Fibroblast of lung (primary cell): ENCODE results near the gene CHST11. TPM values are rescaled to one million over a fixed set of nuclear protein-coding genes. Genes with fewer than 3 reads are reported as not detected.

ENCODE experiments used
- DNase-seq, 2 donors: peaks; one replicate each; pipeline versions ENCODE4 v3.0.0 to v3.0.0-alpha.2; 2010; ENCODE audit warnings: low read depth in 2 of 2
- H2AFZ ChIP-seq: 2 replicates; pipeline ENCODE4 v1.5.1; 2012; ENCODE audit warnings: low read length, control low read depth, inconsistent platforms
- H3K27ac ChIP-seq: 2 replicates; pipeline ENCODE4 v1.5.1; 2011; ENCODE audit warnings: low read length, control low read depth; ENCODE audit not compliant: insufficient read depth
- H3K27me3 ChIP-seq: 2 replicates; pipeline ENCODE4 v1.5.1; 2011; ENCODE audit warnings: mild to moderate bottlenecking, low read length; ENCODE audit not compliant: control insufficient read depth, insufficient read depth
- H3K36me3 ChIP-seq: 2 replicates; pipeline ENCODE4 v1.5.1; 2011; ENCODE audit warnings: low read length; ENCODE audit not compliant: control insufficient read depth, insufficient read depth
- H3K4me1 ChIP-seq: 2 replicates; pipeline ENCODE4 v1.5.1; 2011; ENCODE audit warnings: low read length; ENCODE audit not compliant: control insufficient read depth, insufficient read depth; ENCODE audit errors: extremely low read depth
- H3K4me2 ChIP-seq: 2 replicates; pipeline ENCODE4 v1.5.1; 2011; ENCODE audit warnings: low read length, control low read depth; ENCODE audit not compliant: insufficient read depth; ENCODE audit errors: extremely low read depth
- H3K4me3 ChIP-seq, 4 experiments: fragments of 200-600 bp in 1 of 4; sonication (generic) in 1 of 4; replicated peaks in 1 of 4; 2 replicates each; pipeline ENCODE4 v1.5.1; 2011 to 2016; ENCODE audit warnings: low read length in 4 of 4, low read depth in 3 of 4, mild to moderate bottlenecking in 3 of 4, control low read depth in 2 of 4, inconsistent platforms in 1 of 4, mixed read lengths in 1 of 4; ENCODE audit not compliant: insufficient read depth in 1 of 4; ENCODE audit errors: control extremely low read depth in 1 of 4
- H3K79me2 ChIP-seq: 2 replicates; pipeline ENCODE4 v1.5.1; 2012; ENCODE audit warnings: mild to moderate bottlenecking, low read length, inconsistent platforms; ENCODE audit not compliant: control insufficient read depth, insufficient read depth
- H3K9ac ChIP-seq: 2 replicates; pipeline ENCODE4 v1.5.1; 2011; ENCODE audit warnings: mild to moderate bottlenecking, low read length, control low read depth; ENCODE audit not compliant: insufficient read depth
- H3K9me3 ChIP-seq: 2 replicates; pipeline ENCODE4 v1.5.1; 2012; ENCODE audit warnings: low read depth, low read length; ENCODE audit not compliant: control insufficient read depth, insufficient read depth
- H4K20me1 ChIP-seq: 2 replicates; pipeline ENCODE4 v1.5.1; 2011; ENCODE audit warnings: low read length; ENCODE audit not compliant: control insufficient read depth, insufficient read depth; ENCODE audit errors: extremely low read depth
- EZH2 ChIP-seq: IDR thresholded peaks from 2 replicates; pipeline ENCODE4 v1.5.1; 2012; ENCODE audit warnings: low read length, control low read depth, mild to moderate bottlenecking; ENCODE audit errors: missing control alignments
- polyA plus RNA-seq, 2 donors: library from polyadenylated mRNA; depleted of rRNA in 1 of 2; stranded (reverse) in 1 of 2; unstranded in 1 of 2; fragments of >200 nt; gene quantifications; 2 replicates each; pipeline ENCODE4 v1.2.1, GENCODE V29; 2011 to 2012; ENCODE audit warnings: missing spikeins in 1 of 2
- total RNA-seq: library from RNA; depleted of rRNA; stranded (reverse); fragments of >200 nt; gene quantifications from 2 replicates; pipeline ENCODE4 v1.2.1, GENCODE V29; 2014
- TF ChIP-seq, protein P1 (sequence below), 2 donors: IDR thresholded peaks in 1 of 2; conservative IDR thresholded peaks in 1 of 2; 1 replicate in 1 of 2; 2 replicates in 1 of 2; pipeline ENCODE4 v1.5.1; 2011 to 2012; ENCODE audit warnings: low read length in 2 of 2, control low read depth in 1 of 2, inconsistent platforms in 1 of 2, low read depth in 1 of 2, mild to moderate bottlenecking in 1 of 2

CHST11 gene
- total and polyA plus RNA-seq, 2 donors (not counting 1 experiment from before 2014, with no cell fraction given), result 3.5 to 9.1 TPM

- Histone ChIP-seq H3K4me2 (no peak overlapping the region), H3K27ac (no peak overlapping the region), H3K9me3 (no peaks in the 10 kb centered on the region), H3K4me3 (no peak overlapping the region), H4K20me1 (no peaks in the 10 kb centered on the region), H3K36me3 (no peaks in the 10 kb centered on the region), H2AFZ (no peak overlapping the region), H3K9ac (no peak overlapping the region), H3K27me3 (no peaks in the 10 kb centered on the region), H3K79me2 (no peaks in the 10 kb centered on the region), H3K4me1 (peaks cover 23% of the 10 kb centered on the region)
- no peak for DNase-seq
- TF ChIP-seq EZH2, result no peak
Observed at GRCh38 chr12:104712968-104713367, 256.2 kb downstream of the CHST11 start.

- no peaks in the 10 kb centered on the region for H3K36me3 ChIP-seq
- no peak for DNase-seq
- peaks cover 23% of the 10 kb centered on the region for H3K4me1 ChIP-seq
- no peak overlapping the region for H3K4me2 ChIP-seq
- H3K27me3 ChIP-seq, result no peaks in the 10 kb centered on the region
- H3K79me2 ChIP-seq, result no peaks in the 10 kb centered on the region
- H4K20me1 ChIP-seq, result no peaks in the 10 kb centered on the region
- H3K9me3 ChIP-seq, result no peaks in the 10 kb centered on the region
- H3K4me3 ChIP-seq, result no peak overlapping the region
- no peak overlapping the region for H3K9ac ChIP-seq
- H2AFZ ChIP-seq, result no peak overlapping the region
- TF ChIP-seq, protein P1, sequence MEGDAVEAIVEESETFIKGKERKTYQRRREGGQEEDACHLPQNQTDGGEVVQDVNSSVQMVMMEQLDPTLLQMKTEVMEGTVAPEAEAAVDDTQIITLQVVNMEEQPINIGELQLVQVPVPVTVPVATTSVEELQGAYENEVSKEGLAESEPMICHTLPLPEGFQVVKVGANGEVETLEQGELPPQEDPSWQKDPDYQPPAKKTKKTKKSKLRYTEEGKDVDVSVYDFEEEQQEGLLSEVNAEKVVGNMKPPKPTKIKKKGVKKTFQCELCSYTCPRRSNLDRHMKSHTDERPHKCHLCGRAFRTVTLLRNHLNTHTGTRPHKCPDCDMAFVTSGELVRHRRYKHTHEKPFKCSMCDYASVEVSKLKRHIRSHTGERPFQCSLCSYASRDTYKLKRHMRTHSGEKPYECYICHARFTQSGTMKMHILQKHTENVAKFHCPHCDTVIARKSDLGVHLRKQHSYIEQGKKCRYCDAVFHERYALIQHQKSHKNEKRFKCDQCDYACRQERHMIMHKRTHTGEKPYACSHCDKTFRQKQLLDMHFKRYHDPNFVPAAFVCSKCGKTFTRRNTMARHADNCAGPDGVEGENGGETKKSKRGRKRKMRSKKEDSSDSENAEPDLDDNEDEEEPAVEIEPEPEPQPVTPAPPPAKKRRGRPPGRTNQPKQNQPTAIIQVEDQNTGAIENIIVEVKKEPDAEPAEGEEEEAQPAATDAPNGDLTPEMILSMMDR (conservative IDR thresholded peaks at IDR 0.05 in 1 of 2, IDR thresholded peaks at IDR 0.05 in 1 of 2; ENCODE audit: low read depth in 1 of 2, low read length in 2 of 2), result no peak
- TF ChIP-seq EZH2, result no peak
- no peak overlapping the region for H3K27ac ChIP-seq
Observed at GRCh38 chr12:104713444-104713843, 256.7 kb downstream of the CHST11 start.

- TF ChIP-seq, protein P1 (conservative IDR thresholded peaks at IDR 0.05 in 1 of 2, IDR thresholded peaks at IDR 0.05 in 1 of 2; ENCODE audit: low read depth in 1 of 2, low read length in 2 of 2), result no peak
- TF ChIP-seq EZH2, result no peak
- H3K4me3 ChIP-seq, result no peak overlapping the region
Observed at GRCh38 chr12:104714369-104714768, 257.6 kb downstream of the CHST11 start.

More at GRCh38 chr12:104714369-104714768, 257.6 kb downstream of the CHST11 start:
- no peak overlapping the region for H3K9ac ChIP-seq
- no peaks in the 10 kb centered on the region for H3K9me3 ChIP-seq
- peaks cover 25% of the 10 kb centered on the region for H3K4me1 ChIP-seq
- H3K4me2 ChIP-seq, result no peak overlapping the region
- no peak overlapping the region for H3K27ac ChIP-seq
- H2AFZ ChIP-seq, result no peak overlapping the region
- no peaks in the 10 kb centered on the region for H4K20me1 ChIP-seq
- H3K36me3 ChIP-seq, result no peaks in the 10 kb centered on the region
- no peaks in the 10 kb centered on the region for H3K27me3 ChIP-seq
- H3K79me2 ChIP-seq, result no peaks in the 10 kb centered on the region
- no peak for DNase-seq
